ENCODE measurements around the gene ARHGAP24.

The ARHGAP24 gene

GRCh38 chr4:85732124-85732523 lies 257.2 kb downstream of the ARHGAP24 start:
- in situ Hi-C loops (cut with MboI; ENCODE audit: low sequenced_read_pairs), result no loop called here

GRCh38 chr4:85733798-85734197 lies 258.8 kb downstream of the ARHGAP24 start:
- in situ Hi-C loops (cut with MboI; ENCODE audit: low sequenced_read_pairs), result no loop called here

- in situ Hi-C loops (cut with MboI; ENCODE audit: low sequenced_read_pairs), result no loop called here
Measured at GRCh38 chr4:85734424-85734831, 259.5 kb downstream of the ARHGAP24 start.

- in situ Hi-C loops (cut with MboI; ENCODE audit: low sequenced_read_pairs), result no loop called here
Measured at GRCh38 chr4:85736571-85736970, 261.6 kb downstream of the ARHGAP24 start.

- in situ Hi-C loops (cut with MboI; ENCODE audit: low sequenced_read_pairs), result no loop called here
Measured at GRCh38 chr4:85737254-85737653, 262.3 kb downstream of the ARHGAP24 start.

- in situ Hi-C loops (cut with MboI; ENCODE audit: low sequenced_read_pairs), result no loop called here
Measured at GRCh38 chr4:85738721-85739120, 263.8 kb downstream of the ARHGAP24 start.

GRCh38 chr4:85740431-85740861 lies 265.5 kb downstream of the ARHGAP24 start:
- in situ Hi-C loops (cut with MboI; ENCODE audit: low sequenced_read_pairs), result no loop called here

GRCh38 chr4:85741381-85741780 lies 266.4 kb downstream of the ARHGAP24 start:
- in situ Hi-C loops (cut with MboI; ENCODE audit: low sequenced_read_pairs), result no loop called here

- in situ Hi-C loops (cut with MboI; ENCODE audit: low sequenced_read_pairs), result no loop called here
Measured at GRCh38 chr4:85741921-85742591, 267.1 kb downstream of the ARHGAP24 start.

GRCh38 chr4:85744950-85745349 lies 270.0 kb downstream of the ARHGAP24 start:
- in situ Hi-C loops (cut with MboI; ENCODE audit: low sequenced_read_pairs), result no loop called here

GRCh38 chr4:85745939-85746338 lies 271.0 kb downstream of the ARHGAP24 start:
- in situ Hi-C loops (cut with MboI; ENCODE audit: low sequenced_read_pairs), result no loop called here

GRCh38 chr4:85747882-85748491 lies 273.0 kb downstream of the ARHGAP24 start:
- in situ Hi-C loops (cut with MboI; ENCODE audit: low sequenced_read_pairs), result no loop called here

GRCh38 chr4:85748654-85749053 lies 273.7 kb downstream of the ARHGAP24 start:
- in situ Hi-C loops (cut with MboI; ENCODE audit: low sequenced_read_pairs), result no loop called here

GRCh38 chr4:85751866-85752265 lies 276.9 kb downstream of the ARHGAP24 start:
- in situ Hi-C loops (cut with MboI; ENCODE audit: low sequenced_read_pairs), result no loop called here

- in situ Hi-C loops (cut with MboI; ENCODE audit: low sequenced_read_pairs), result no loop called here
Measured at GRCh38 chr4:85755285-85755684, 280.3 kb downstream of the ARHGAP24 start.

- in situ Hi-C loops (cut with MboI; ENCODE audit: low sequenced_read_pairs), result no loop called here
Measured at GRCh38 chr4:85756938-85757337, 282.0 kb downstream of the ARHGAP24 start.

GRCh38 chr4:85759388-85759787 lies 284.4 kb downstream of the ARHGAP24 start:
- in situ Hi-C loops (cut with MboI; ENCODE audit: low sequenced_read_pairs), result no loop called here

- in situ Hi-C loops (cut with MboI; ENCODE audit: low sequenced_read_pairs), result no loop called here
Measured at GRCh38 chr4:85760511-85760910, 285.6 kb downstream of the ARHGAP24 start.

- in situ Hi-C loops (cut with MboI; ENCODE audit: low sequenced_read_pairs), result no loop called here
Measured at GRCh38 chr4:85761803-85762528, 287.0 kb downstream of the ARHGAP24 start.

GRCh38 chr4:85762529-85762871 lies 287.6 kb downstream of the ARHGAP24 start:
- in situ Hi-C loops (cut with MboI; ENCODE audit: low sequenced_read_pairs), result no loop called here

- in situ Hi-C loops (cut with MboI; ENCODE audit: low sequenced_read_pairs), result no loop called here
Measured at GRCh38 chr4:85763202-85763601, 288.3 kb downstream of the ARHGAP24 start.

- in situ Hi-C loops (cut with MboI; ENCODE audit: low sequenced_read_pairs), result no loop called here
Measured at GRCh38 chr4:85767649-85768048, 292.7 kb downstream of the ARHGAP24 start.
